Effector memory CD4-positive, alpha-beta T cell (primary cell): Measurements from ENCODE around the gene ABCB10.

Experiments used
- DNase-seq, 3 donors: peaks; one replicate each; pipeline ENCODE4 v3.0.0-alpha.2; 2020
- H3K27ac ChIP-seq: 2 replicates; pipeline ENCODE4 v1.7.0; 2013; ENCODE audit warnings: mild to moderate bottlenecking, low read length, moderate library complexity; ENCODE audit not compliant: insufficient read depth, poor library complexity, severe bottlenecking
- H3K27me3 ChIP-seq: replicated peaks from 2 replicates; pipeline ENCODE4 v1.7.0; 2013; ENCODE audit warnings: mild to moderate bottlenecking, low read length; ENCODE audit not compliant: insufficient read depth, control insufficient read depth, poor library complexity, severe bottlenecking
- H3K36me3 ChIP-seq: 2 replicates; pipeline ENCODE4 v1.7.0; 2013; ENCODE audit warnings: mild to moderate bottlenecking, low read length, moderate library complexity; ENCODE audit not compliant: control insufficient read depth, insufficient read depth
- H3K4me1 ChIP-seq: 2 replicates; pipeline ENCODE4 v1.7.0; 2013; ENCODE audit warnings: low read length, mild to moderate bottlenecking; ENCODE audit not compliant: control insufficient read depth, insufficient read depth, poor library complexity, severe bottlenecking
- H3K4me3 ChIP-seq: 2 replicates; pipeline ENCODE4 v1.7.0; 2013; ENCODE audit warnings: low read length, low read depth, mild to moderate bottlenecking; ENCODE audit not compliant: insufficient read depth, poor library complexity, severe bottlenecking
- H3K9me3 ChIP-seq: 2 replicates; pipeline ENCODE4 v1.7.0; 2013; ENCODE audit warnings: mild to moderate bottlenecking, low read length, moderate library complexity; ENCODE audit not compliant: control insufficient read depth

Gene ABCB10

GRCh38 chr1:229557913-229558414 is 543 bp downstream of the ABCB10 start:
- H3K36me3 ChIP-seq = no peaks in the 10 kb centered on the region
- H3K27me3 ChIP-seq = no peaks in the 10 kb centered on the region
- peak; percentile 1 to 10 (median 6) for DNase-seq
- H3K9me3 ChIP-seq = no peaks in the 10 kb centered on the region
- peak overlapping the region; percentile 63 for H3K27ac ChIP-seq
- H3K4me3 ChIP-seq = peak overlapping the region; percentile 95
- H3K4me1 ChIP-seq = peaks cover 12% of the 10 kb centered on the region

GRCh38 chr1:229557200-229557850 is 1.2 kb downstream of the ABCB10 start:
- no peaks in the 10 kb centered on the region for H3K27me3 ChIP-seq
- DNase-seq = no peak
- H3K4me3 ChIP-seq = peak overlapping the region; percentile 62

DNA sequence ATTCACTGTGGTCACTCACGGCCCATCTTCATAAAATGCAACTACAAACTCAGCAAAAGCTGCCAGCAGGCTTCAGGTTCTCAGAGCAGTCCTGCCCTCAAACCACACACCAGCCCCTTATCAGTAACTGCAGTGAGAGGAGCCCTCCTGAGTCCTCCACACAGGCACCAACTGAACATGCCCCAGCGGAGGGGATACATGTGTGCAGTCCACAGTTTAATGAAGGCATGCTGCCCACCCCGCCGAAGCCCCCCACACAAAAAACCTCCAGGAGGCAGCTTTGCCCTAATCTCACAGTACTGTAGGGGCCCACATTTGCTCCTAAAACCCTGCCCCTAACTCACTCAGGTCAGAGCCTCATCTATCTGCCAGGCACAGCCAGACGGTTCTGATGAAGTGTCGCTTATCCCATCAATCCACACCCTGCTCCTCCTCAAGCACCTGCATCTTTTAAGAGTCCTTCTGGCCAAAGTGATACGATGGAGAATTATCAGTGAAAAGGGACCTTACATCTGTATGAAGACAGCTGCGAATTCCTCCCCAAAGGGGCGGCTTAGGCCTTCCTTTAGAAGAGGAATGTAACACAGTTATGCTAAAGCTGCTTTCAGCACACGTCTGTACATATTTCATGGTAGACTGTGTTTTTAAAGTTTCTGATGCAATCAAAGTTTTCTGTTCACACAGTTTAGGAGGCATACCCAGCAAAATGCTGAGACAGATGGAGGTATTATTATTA is 3.5 kb downstream of the ABCB10 start:
- H3K4me1 ChIP-seq = peaks cover 12% of the 10 kb centered on the region
- no peak overlapping the region for H3K4me3 ChIP-seq
- DNase-seq = no peak
- no peak overlapping the region for H3K27ac ChIP-seq
- H3K36me3 ChIP-seq = no peaks in the 10 kb centered on the region
- no peaks in the 10 kb centered on the region for H3K9me3 ChIP-seq
- H3K27me3 ChIP-seq = no peaks in the 10 kb centered on the region

More at GRCh38 chr1:229557200-229557850, 1.2 kb downstream of the ABCB10 start:
- Histone ChIP-seq H3K27ac (no peak overlapping the region), H3K9me3 (no peaks in the 10 kb centered on the region), H3K4me1 (peaks cover 12% of the 10 kb centered on the region), H3K36me3 (no peaks in the 10 kb centered on the region)

GRCh38 chr1:229553621-229554130 is 4.8 kb downstream of the ABCB10 start:
- Histone ChIP-seq H3K4me3 (no peak overlapping the region), H3K9me3 (no peaks in the 10 kb centered on the region), H3K36me3 (no peaks in the 10 kb centered on the region), H3K27me3 (no peaks in the 10 kb centered on the region), H3K4me1 (peaks cover 8% of the 10 kb centered on the region), H3K27ac (no peak overlapping the region)
- DNase-seq = no peak

- Histone ChIP-seq H3K36me3 (no peaks in the 10 kb centered on the region), H3K27ac (no peak overlapping the region), H3K27me3 (no peaks in the 10 kb centered on the region), H3K9me3 (no peaks in the 10 kb centered on the region), H3K4me3 (no peak overlapping the region), H3K4me1 (peaks cover 8% of the 10 kb centered on the region)
- DNase-seq = no peak
Measured at GRCh38 chr1:229552732-229553131, 5.8 kb downstream of the ABCB10 start.

DNA sequence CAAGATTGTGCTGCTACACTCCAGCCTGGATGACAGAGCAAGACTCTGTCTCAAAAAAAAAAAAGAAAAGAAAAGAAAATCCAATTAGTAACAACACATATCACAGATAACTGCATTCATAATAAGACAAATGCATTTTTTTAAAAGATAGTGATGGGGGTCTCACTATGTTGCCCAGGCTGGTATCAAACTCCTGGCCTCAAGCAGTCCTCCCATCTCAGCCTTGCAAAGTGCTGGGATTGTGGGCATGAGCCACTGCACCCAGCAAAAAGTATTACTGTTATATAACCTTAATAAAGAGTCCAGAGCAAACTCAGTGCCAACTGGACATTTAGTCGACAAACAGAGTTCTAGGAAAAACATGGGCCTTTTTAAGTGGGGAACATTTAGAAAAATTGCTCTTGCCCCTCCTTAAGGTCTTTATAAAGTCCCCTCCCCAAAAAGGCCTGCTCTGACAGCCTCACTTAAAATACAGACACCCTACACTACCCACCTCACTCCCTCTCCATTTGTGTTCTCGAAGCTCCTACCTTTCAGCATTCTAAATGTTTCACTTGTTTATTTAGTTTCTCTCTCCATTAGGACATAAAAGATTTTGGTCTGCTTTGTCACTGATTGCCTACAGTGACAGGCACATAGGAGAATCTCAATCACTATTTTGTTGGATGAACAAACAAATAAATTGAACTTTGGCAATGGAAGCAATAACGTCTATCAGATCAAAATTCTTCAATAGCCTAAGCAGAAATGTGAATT is 7.5 kb downstream of the ABCB10 start:
- H3K36me3 ChIP-seq = peaks cover 8% of the 10 kb centered on the region
- no peak for DNase-seq
- H3K27ac ChIP-seq = no peak overlapping the region
- no peaks in the 10 kb centered on the region for H3K27me3 ChIP-seq
- H3K9me3 ChIP-seq = no peaks in the 10 kb centered on the region
- no peaks in the 10 kb centered on the region for H3K4me1 ChIP-seq
- no peak overlapping the region for H3K4me3 ChIP-seq

DNA sequence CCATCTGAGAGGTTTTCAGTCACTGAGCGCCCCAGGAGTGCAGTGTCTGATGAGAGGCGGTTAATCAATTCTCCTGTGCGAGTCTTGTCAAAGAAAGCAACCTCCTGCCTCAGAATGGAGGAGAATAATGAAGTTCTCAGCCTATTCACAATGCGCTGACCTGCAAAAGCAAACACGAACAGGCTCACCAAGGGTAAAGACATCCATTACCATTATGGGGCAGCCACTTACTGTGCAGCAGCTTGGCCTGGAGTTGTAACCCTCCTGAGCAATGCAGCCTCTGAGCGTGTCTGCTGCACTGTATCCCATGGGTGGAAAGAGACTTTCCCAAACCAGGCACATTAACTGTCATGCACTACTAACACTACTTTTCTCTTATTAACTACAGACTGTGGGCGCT is 11.0 kb downstream of the ABCB10 start:
- Histone ChIP-seq H3K4me1 (no peaks in the 10 kb centered on the region), H3K9me3 (no peaks in the 10 kb centered on the region), H3K4me3 (no peak overlapping the region), H3K27ac (no peak overlapping the region), H3K36me3 (peaks cover 12% of the 10 kb centered on the region), H3K27me3 (no peaks in the 10 kb centered on the region)
- DNase-seq = no peak

DNA sequence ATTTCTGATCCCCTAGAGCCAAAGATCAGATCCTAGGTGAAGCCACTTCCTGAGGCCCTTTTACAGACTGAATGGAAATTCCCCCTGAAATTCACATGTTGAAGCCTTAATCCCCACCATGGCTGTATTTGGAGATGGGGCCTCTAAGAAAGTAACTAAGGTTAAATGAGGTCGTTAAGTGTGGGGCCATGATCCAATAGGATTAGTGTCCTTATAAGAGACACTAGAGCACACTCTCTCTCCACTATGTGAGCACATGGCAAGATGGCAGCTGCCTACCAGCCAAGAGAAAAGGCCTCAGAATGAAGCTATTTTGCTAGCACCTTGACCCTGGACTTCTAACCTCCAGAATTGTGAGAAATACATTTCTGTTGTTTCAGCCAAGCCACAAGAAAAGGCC is 13.9 kb downstream of the ABCB10 start:
- H3K4me1 ChIP-seq = no peaks in the 10 kb centered on the region
- H3K9me3 ChIP-seq = no peaks in the 10 kb centered on the region
- no peak overlapping the region for H3K27ac ChIP-seq
- no peak overlapping the region for H3K4me3 ChIP-seq
- no peaks in the 10 kb centered on the region for H3K27me3 ChIP-seq
- DNase-seq = no peak
- H3K36me3 ChIP-seq = peaks cover 24% of the 10 kb centered on the region

GRCh38 chr1:229539863-229540506 is 18.5 kb downstream of the ABCB10 start:
- no peaks in the 10 kb centered on the region for H3K27me3 ChIP-seq
- H3K4me1 ChIP-seq = no peaks in the 10 kb centered on the region
- DNase-seq = no peak
- no peak overlapping the region for H3K4me3 ChIP-seq
- no peaks in the 10 kb centered on the region for H3K9me3 ChIP-seq
- peaks cover 26% of the 10 kb centered on the region for H3K36me3 ChIP-seq
- H3K27ac ChIP-seq = no peak overlapping the region
